GM19239 (cell line): ENCODE measurements around the gene NTMT1.

Experiments
- DNase-seq: peaks from one replicate; pipeline ENCODE4 v3.0.0; 2011; ENCODE audit warnings: low spot score; ENCODE audit not compliant: insufficient read length
- FAIRE-seq: peaks from 2 replicates; lab custom pipeline; 2011; peaks lifted over from hg19 to GRCh38; lab: Jason Lieb, UNC

NTMT1 gene

DNA sequence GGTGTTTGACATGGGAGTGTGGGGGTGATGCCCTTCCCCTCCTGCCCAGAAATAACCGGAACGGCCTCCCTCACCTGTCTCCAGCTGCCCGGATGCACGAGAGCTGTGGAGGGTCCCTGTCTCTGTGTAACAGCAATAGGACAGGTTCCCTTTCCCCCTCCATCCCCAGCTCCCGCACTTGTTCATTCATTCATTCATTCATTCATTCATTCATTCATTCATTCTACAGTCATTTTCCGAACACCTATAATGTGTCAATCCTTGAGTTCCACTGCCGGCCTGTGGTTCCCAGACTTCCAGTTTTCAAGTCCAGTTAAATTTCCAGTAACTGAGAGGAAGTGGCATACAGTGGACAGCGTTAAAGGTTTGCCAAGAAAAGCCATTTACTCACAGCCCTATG lies 46.7 kb downstream of the NTMT1 start:
- no peak for FAIRE-seq
- DNase-seq: no peak

DNA sequence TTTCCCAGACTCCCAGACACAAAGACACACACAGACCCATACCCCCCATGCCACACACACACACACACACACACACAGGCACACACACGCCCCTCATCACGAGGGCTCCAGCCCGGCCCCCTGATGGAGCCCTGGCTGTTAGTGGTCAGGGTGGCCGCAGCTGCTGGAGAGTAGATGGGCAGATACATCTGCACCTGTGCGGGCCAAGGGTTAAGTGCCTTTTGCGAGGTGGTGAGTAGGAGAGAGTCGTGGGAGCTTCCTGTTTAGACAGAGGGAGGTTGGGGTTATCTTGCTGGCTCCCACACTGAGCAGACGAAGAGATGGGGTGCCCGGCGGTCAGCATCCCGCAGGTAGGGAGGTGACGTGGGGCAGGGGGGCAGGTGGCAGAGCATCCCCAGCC lies 47.6 kb downstream of the NTMT1 start:
- FAIRE-seq: no peak

DNA sequence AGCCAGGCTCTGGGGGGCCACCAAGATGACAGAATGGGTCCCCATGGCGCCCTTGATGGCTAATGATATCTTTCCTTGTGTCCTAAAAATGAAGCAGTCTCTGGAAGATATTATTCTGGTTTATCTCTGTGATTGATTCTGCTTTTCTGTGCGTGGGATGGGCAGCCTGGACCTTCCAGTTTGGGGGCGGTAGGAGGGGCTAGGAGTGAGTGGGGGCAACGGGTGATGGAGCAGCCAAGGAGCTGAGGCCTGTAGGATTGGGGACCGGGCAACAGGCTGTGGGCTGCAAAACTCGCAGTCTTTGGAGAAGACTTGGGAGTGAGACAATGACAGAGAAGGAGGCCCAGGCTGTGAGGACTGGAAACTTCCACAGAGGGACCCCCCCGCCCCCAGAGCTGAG lies 48.3 kb downstream of the NTMT1 start:
- no peak for DNase-seq
- no peak for FAIRE-seq

More for the DNA sequence above, 47.6 kb downstream of the NTMT1 start:
- DNase-seq: no peak

DNA sequence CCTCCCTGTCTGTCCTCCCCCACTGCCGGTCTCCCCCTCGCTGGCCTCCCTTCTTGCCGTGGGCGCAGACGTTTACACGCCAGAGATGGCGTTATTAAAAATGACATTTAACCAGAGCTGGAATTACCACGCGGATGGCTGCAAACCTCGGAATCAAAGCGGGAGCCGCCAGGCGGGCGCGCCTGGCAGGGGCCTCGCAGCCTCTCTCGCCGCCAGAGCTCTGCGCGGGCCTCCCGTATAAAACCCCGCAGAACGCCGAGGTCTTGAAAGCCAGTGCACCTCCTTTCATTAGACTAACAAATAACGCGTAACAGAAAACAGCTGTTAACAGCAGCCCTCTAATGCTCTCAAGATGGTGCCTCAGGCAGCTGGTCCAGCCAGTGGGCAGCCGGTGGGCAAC lies 49.7 kb downstream of the NTMT1 start:
- FAIRE-seq (no peak), DNase-seq (no peak)

DNA sequence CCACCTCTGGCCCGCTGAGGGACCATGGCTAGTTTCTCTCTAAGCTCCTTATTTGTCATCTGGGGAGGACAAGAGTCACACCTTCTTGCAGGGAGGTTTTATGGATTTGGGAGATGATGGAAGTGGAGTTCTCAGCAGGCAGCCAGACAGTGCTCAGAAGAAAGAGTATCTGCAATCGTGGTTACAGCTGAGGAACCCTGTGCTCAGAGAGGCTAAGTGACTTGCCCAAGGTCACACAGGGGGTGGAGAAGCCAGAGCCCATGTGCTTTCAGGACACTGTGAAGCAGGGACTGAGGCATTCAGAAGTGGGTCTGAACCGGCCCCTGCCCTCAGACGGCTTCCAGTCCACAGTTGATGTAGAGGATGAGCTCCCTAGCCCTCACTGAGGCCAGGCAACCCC lies 50.3 kb downstream of the NTMT1 start:
- DNase-seq: no peak
- FAIRE-seq: no peak

DNA sequence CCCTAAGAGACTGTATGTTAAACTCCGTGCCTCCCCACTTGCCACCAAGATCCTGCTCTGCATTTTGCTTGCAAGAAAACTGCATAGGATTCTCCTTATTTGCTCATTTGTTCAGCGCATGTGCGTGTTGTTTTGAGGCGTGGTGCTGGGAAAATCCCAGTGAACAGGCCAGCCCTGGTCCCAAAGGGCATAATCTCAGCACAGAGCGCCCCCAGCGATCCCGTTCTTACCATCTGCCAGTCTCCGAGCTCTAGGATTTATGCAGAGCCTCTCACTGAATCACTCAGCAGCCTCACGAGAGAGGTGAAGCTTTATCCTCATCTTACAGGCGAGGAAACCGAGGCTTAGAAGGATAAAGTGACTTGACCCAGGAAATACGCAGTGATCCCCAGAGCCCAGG lies 51.0 kb downstream of the NTMT1 start:
- FAIRE-seq (no peak), DNase-seq (no peak)

DNA sequence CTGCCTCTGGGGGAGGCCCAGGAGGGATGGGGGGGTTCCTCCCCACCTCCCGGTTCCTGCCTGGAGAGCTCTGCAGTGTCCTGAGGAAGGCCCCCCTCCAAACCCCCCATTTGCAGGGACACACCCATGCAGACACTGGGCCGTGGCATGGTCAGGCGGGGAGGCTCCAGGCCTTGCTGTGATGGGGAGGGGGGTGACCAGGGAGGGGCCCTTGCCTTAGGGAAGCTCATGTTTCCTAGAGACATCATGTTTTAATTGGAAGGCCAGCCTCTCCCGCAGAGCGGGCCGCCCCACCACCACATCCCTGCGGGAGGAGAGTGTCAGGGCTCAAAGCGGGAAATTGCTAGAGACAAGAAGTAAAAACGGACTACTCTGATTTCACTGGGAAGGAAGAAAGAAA lies 51.5 kb downstream of the NTMT1 start:
- FAIRE-seq (no peak), DNase-seq (no peak)

DNA sequence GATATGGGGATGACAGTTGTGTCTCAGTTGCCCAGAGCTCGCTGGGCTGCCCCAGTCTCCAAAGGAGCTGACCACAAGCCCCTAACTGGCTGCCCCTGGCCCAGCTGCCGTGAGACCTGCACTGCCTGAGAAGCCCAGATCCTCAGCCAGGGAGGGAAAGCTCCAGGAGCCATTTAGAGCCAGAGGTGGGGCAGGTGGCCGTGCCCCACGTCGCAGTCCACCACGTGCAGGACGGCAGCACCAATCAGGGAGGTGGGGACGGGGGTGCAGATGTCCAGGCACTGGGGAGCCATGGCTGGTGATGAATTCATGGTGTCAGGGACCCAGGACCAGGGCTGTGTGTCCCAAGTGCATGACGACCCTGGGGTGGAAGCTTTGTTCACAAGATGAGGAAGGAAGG lies 52.9 kb downstream of the NTMT1 start:
- no peak for DNase-seq
- FAIRE-seq: no peak

DNA sequence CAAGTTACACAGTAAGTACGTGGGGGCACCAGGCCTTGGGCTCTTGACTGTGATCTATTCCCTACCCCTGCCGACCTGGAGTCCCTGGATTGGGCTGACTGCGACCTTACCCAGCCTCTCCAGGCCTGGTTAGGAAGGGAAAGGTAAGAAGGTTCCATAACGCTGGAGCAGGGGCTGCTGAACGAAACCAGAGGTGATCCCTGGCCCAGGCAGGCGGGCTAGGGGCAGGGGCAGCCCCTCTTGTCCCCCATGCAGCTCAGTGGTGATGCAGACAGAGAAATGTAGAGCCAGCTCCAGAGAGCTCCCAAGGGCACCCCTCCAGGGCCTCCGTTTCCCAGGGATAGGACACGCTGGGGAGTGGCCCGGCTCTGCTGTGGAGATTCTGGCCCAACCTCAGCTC lies 53.6 kb downstream of the NTMT1 start:
- FAIRE-seq: no peak
- no peak for DNase-seq

DNA sequence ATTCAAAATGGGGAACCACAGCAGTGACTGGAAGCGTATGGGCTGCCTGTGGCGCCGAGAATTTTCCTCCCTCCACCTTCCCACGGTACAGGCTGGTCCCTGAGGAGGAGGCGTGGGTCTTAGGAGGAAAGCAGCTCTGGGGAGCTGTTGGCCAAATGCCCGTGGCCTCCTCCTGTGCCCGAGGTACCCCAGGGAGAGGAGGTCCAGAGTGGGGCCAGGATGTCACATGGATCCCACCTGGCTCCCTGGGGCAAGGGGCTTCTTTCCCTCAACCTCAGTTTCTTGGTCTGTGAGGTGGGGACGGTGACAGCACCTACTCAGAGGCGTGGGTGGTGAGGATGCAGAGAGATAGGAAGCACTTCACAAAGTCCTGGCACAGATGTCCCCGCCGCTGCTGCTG lies 56.0 kb downstream of the NTMT1 start:
- DNase-seq (no peak), FAIRE-seq (no peak)

DNA sequence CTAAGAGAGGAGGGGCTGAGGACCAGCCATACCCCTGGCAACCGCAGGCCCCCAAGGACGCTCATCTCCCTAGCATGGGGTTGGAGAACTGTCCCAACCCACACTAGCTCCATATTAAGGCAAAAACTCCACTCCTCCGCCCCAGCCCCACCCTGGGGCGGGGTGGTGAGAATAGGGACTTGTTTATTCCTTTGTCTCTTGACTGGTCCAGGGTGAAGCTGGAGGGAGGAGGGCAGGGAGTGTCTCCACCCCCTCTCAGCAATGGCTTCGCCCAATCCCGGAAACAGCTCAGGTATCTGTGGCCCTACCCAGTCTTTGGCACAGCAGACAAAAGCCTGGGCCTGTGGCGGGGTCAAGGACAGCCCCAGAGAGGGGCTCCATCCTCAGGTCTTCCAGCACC lies 56.4 kb downstream of the NTMT1 start:
- FAIRE-seq: no peak
- no peak for DNase-seq

DNA sequence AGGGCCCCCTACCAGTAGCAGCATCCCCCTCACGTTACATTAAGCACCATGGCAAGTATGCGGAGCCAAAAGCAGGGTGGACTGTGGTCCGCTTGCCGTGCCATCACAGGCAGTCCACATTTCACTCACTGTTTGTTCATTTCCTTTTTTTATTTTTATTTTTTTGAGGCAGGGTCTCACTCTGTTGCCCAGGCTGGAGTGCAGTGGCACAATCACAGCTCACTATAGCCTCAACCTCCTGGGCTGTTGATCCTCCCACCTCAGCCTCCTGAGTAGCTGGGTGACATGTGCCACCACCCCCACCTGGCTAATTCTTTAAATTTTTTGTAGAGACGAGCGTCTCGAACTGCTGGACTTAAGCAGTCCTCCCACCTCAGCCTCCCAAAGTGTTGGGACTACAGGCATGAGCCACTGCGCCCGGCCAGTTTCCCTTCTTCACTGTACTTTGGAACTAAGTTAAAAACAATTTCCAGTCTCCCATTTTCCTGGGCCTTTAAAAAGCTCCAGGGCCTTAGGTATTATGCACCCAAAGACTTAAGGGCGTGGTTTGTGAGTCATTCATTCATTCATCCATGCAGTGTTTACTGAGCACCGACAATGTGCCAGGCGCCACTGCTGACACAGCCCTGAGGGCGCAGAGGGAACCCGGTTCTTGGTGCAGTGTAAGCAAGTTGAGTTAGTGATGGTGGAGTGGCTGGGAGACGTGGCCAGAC lies 59.4 kb downstream of the NTMT1 start:
- FAIRE-seq (no peak), DNase-seq (no peak)
